Measurements from ENCODE around the gene GPATCH3.

DNA sequence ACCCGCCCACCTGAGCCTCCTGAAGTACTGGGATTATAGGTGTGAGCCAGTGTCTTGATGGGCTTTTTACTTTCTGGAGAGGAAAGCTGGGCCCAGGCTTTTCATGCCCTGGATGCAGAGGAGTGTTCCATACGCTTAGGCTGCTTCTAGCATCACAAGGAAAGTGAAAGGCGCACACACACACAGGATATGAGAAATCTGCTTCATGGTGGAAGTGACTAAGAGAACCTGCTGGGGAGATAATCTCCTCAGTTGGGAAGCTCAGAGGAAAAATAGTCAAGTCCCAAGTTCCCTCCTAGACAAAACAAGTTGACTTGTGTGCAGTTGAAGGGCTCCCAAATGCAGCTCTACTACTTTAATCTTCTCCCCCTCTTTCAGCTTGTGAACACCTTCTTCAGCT, 23.4 kb upstream of the GPATCH3 start:
- TF ChIP-seq, protein P1, sequence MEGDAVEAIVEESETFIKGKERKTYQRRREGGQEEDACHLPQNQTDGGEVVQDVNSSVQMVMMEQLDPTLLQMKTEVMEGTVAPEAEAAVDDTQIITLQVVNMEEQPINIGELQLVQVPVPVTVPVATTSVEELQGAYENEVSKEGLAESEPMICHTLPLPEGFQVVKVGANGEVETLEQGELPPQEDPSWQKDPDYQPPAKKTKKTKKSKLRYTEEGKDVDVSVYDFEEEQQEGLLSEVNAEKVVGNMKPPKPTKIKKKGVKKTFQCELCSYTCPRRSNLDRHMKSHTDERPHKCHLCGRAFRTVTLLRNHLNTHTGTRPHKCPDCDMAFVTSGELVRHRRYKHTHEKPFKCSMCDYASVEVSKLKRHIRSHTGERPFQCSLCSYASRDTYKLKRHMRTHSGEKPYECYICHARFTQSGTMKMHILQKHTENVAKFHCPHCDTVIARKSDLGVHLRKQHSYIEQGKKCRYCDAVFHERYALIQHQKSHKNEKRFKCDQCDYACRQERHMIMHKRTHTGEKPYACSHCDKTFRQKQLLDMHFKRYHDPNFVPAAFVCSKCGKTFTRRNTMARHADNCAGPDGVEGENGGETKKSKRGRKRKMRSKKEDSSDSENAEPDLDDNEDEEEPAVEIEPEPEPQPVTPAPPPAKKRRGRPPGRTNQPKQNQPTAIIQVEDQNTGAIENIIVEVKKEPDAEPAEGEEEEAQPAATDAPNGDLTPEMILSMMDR (conservative IDR thresholded peaks at IDR 0.05; ENCODE audit: low read depth, low read length) = no peak
- TF ChIP-seq POLR2A (IDR thresholded peaks at IDR 0.05; ENCODE audit: low read depth, low read length) (no peak), RAD21 (IDR thresholded peaks at IDR 0.05; ENCODE audit: low read length) (no peak), MXI1 (IDR thresholded peaks at IDR 0.05; ENCODE audit: borderline replicate concordance, low read depth, low read length) (no peak), BHLHE40 (IDR thresholded peaks at IDR 0.05; ENCODE audit: low read depth, low read length) (no peak), SMC3 (IDR thresholded peaks at IDR 0.05; ENCODE audit: low read depth, low read length) (no peak), RFX5 (IDR thresholded peaks at IDR 0.05; ENCODE audit: low read depth, low read length) (no peak), CEBPB (IDR thresholded peaks at IDR 0.05; ENCODE audit: low read depth, low read length) (no peak)
- TF ChIP-seq, protein P2, sequence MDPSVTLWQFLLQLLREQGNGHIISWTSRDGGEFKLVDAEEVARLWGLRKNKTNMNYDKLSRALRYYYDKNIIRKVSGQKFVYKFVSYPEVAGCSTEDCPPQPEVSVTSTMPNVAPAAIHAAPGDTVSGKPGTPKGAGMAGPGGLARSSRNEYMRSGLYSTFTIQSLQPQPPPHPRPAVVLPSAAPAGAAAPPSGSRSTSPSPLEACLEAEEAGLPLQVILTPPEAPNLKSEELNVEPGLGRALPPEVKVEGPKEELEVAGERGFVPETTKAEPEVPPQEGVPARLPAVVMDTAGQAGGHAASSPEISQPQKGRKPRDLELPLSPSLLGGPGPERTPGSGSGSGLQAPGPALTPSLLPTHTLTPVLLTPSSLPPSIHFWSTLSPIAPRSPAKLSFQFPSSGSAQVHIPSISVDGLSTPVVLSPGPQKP (IDR thresholded peaks at IDR 0.05; ENCODE audit: borderline replicate concordance, low read depth, low read length) = no peak

Data from IMR-90 (cell line).